GM19468 (cell line): ENCODE results near the gene CST8.
"Not testable (repeated sequence)": the region's sequence is repeated elsewhere in the genome, so short reads cannot be mapped to it uniquely, and the experiment has no call there.

Experiments
- ATAC-seq: cut with Tn5 transposase; IDR thresholded peaks from one replicate; pipeline ENCODE4 v1.9.1; 2021; ENCODE audit warnings: mild to moderate bottlenecking, moderate library complexity, moderate number of reproducible peaks; ENCODE audit not compliant: unreplicated experiment; ENCODE audit errors: extremely low read depth

CST8 gene

GRCh38 chr20:23490817-23491216 lies at the start of gene CST8:
TSS of gene CST8 (plus strand) at chr20:23491117. CDS start at chr20:23491668, 551 bp downstream.
- no peak for ATAC-seq

- peak; percentile 47 for ATAC-seq
These were observed 49.0 kb upstream of the CST8 start for GRCh38 chr20:23441850-23442313.

GRCh38 chr20:23442436-23442835 lies 48.5 kb upstream of the CST8 start:
- no peak for ATAC-seq

GRCh38 chr20:23444859-23445258 lies 46.1 kb upstream of the CST8 start:
- ATAC-seq = no peak

- no peak for ATAC-seq
These were observed 45.2 kb upstream of the CST8 start for GRCh38 chr20:23445596-23446217.

GRCh38 chr20:23446505-23446904 lies 44.4 kb upstream of the CST8 start:
- no peak for ATAC-seq

- ATAC-seq = no peak
These were observed 42.8 kb upstream of the CST8 start for GRCh38 chr20:23448167-23448566.

GRCh38 chr20:23449421-23449820 lies 41.5 kb upstream of the CST8 start:
- no peak for ATAC-seq

- ATAC-seq = no peak
These were observed 40.0 kb upstream of the CST8 start for GRCh38 chr20:23450877-23451276.

- no peak for ATAC-seq
These were observed 38.9 kb upstream of the CST8 start for GRCh38 chr20:23451956-23452487.

- ATAC-seq = no peak
These were observed 38.1 kb upstream of the CST8 start, which contains the start of gene CST11 for GRCh38 chr20:23452776-23453175. TSS of gene CST11 (minus strand) at chr20:23452876. CDS start at chr20:23452811, 65 bp downstream.

- no peak for ATAC-seq
These were observed 37.1 kb upstream of the CST8 start for GRCh38 chr20:23453549-23454543.

- no peak for ATAC-seq
These were observed 36.1 kb upstream of the CST8 start for GRCh38 chr20:23454816-23455215.

- ATAC-seq = no peak
These were observed 35.3 kb upstream of the CST8 start for GRCh38 chr20:23455639-23456038.

GRCh38 chr20:23456409-23456808 lies 34.5 kb upstream of the CST8 start:
- no peak for ATAC-seq

GRCh38 chr20:23456873-23457272 lies 34.0 kb upstream of the CST8 start:
- no peak for ATAC-seq

- no peak for ATAC-seq
These were observed 31.3 kb upstream of the CST8 start for GRCh38 chr20:23459461-23460150.

- no peak for ATAC-seq
These were observed 29.7 kb upstream of the CST8 start for GRCh38 chr20:23461180-23461579.

- ATAC-seq = not testable (repeated sequence)
These were observed 24.0 kb upstream of the CST8 start for GRCh38 chr20:23466961-23467360.

- not testable (repeated sequence) for ATAC-seq
These were observed 18.6 kb upstream of the CST8 start for GRCh38 chr20:23472306-23472705.
